Measurements from ENCODE around the gene TCTN3. TPM values are rescaled to one million over a fixed set of nuclear protein-coding genes. Genes with fewer than 3 reads are reported as not detected.
A peak's percentile ranks its signal among the peaks of the same experiment; 100 is the strongest.

Gene TCTN3
- total and polyA plus RNA-seq, 2 of the 4 experiments (the other 2 are of a cell fraction): 26.9 to 35.1 TPM

DNA sequence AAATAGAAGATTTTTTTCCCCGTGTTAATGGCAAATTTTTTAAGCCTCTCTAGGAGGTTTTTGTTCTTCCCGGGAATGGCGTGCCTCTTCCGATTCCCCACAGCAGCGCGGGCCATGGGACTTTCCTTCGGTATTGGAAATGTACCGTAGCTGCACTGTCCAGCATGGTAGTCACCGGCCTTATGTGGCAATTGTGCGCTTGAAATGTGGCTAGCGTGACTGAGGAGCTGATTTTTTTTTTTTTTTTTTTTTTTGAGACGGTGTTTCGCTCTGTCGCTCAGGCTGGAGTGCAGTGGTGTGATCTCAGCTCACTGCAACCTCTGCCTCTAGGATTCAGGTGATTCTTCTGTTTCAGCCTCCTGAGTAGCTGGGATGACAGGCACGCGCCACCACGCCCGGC, 938 bp upstream of the TCTN3 start:
- Histone ChIP-seq H2BK5ac (ENCODE audit: low read depth, low read length, poor library complexity, severe bottlenecking) (no peak overlapping the region), H3K27ac (ENCODE audit: insufficient read depth, low read length) (no peak overlapping the region), H4K5ac (ENCODE audit: low read depth, low read length) (no peak overlapping the region), H2BK120ac (ENCODE audit: low read depth, low read length) (no peak overlapping the region), H3K4me3 (ENCODE audit: insufficient read depth, low read depth, low read length) (no peak overlapping the region), H4K8ac (ENCODE audit: low read depth in 2 of 2, low read length in 2 of 2) (peak overlapping the region in 1 of 2 experiments; percentile 28; a peak in 1 of 4 replicates), H3K27me3 (ENCODE audit: control insufficient read depth, insufficient read depth, low read length) (no peaks in the 10 kb centered on the region), H3K14ac (replicated peaks; ENCODE audit: low read depth, low read length) (no peak overlapping the region), H3K9me1 (ENCODE audit: insufficient read depth, low read length) (no peaks in the 10 kb centered on the region), H4K20me1 (ENCODE audit: insufficient read depth, low read length) (no peaks in the 10 kb centered on the region), H3K18ac (ENCODE audit: low read depth, low read length) (no peak overlapping the region), H3K9ac (ENCODE audit: low read depth, low read length) (no peak overlapping the region), H2AK5ac (ENCODE audit: low read depth, low read length) (peak overlapping the region; percentile 9; the same call in 1 of the 2 replicates), H3K4me1 (ENCODE audit: control insufficient read depth, insufficient read depth, low read length) (no peaks in the 10 kb centered on the region), H2AK9ac (replicated peaks; ENCODE audit: low read depth, low read length, poor library complexity) (no peak overlapping the region), H4K91ac (ENCODE audit: insufficient read depth, low read depth, low read length) (no peak overlapping the region), H3K79me1 (ENCODE audit: low read depth in 1 of 2, low read length in 2 of 2) (peaks cover 10 to 19% of the 10 kb centered on the region in 2 experiments; a peak in 3 of 4 replicates), H2BK20ac (ENCODE audit: low read depth, low read length) (no peak overlapping the region), H3K23ac (ENCODE audit: low read depth, low read length) (no peak overlapping the region), H3K4ac (ENCODE audit: low read depth, low read length) (no peak overlapping the region), H2AFZ (replicated peaks; ENCODE audit: low read length, poor library complexity) (peak overlapping the region; percentile 77), H3K4me2 (ENCODE audit: low read depth, low read length) (no peak overlapping the region), H3K9me3 (ENCODE audit: control insufficient read depth, insufficient read depth, low read length) (no peaks in the 10 kb centered on the region), H2BK15ac (ENCODE audit: low read depth, low read length) (no peak overlapping the region), H3K36me3 (ENCODE audit: control insufficient read depth, insufficient read depth, low read length) (peaks cover 5% of the 10 kb centered on the region; the same call in 1 of the 2 replicates), H3K56ac (ENCODE audit: extremely low read depth, insufficient read depth, low read length) (no peak overlapping the region)
- POLR2A ChIA-PET (ENCODE audit: unreplicated experiment): no interaction called here
- CTCF ChIA-PET: interaction anchor here (0.6 to 3.5 kb wide), 13 partner anchors 8 to 459 kb away, joined by 3 to 174 read pairs (median 14); no protein-coding TSS in a partner anchor
- no TSS peak for BruUV-seq (replicated peaks)
- in situ Hi-C loops (cut with MboI; ENCODE audit: low sequenced_read_pairs): loop anchor here (5.0 kb wide), 1 partner anchor 148 kb away; no protein-coding TSS in a partner anchor
- WGBS, 2 experiments (ENCODE audit: extremely low coverage in 2 of 2, insufficient read length in 1 of 2): no CpG with 5 or more reads among the region's 18 CpGs
- dilution Hi-C loops (cut with HindIII; ENCODE audit: low sequenced_read_pairs, unreplicated experiment): no loop called here
- DNase-seq (no peak), ATAC-seq (ENCODE audit: low read depth) (no peak)
- TF ChIP-seq MAZ (IDR thresholded peaks at IDR 0.05; ENCODE audit: borderline replicate concordance, low read depth, low read length) (no peak), SMC3 (IDR thresholded peaks at IDR 0.05; ENCODE audit: low read depth, low read length) (no peak), RCOR1 (IDR thresholded peaks at IDR 0.05; ENCODE audit: insufficient replicate concordance, low read length) (no peak), CHD1 (IDR thresholded peaks at IDR 0.05; ENCODE audit: low read depth, low read length) (no peak), FOS (IDR thresholded peaks at IDR 0.05; ENCODE audit: low read depth, low read length) (no peak), CEBPB (IDR thresholded peaks at IDR 0.05; ENCODE audit: low read depth, low read length) (no peak), MXI1 (IDR thresholded peaks at IDR 0.05; ENCODE audit: borderline replicate concordance, low read depth, low read length) (no peak), POLR2A (IDR thresholded peaks at IDR 0.05; ENCODE audit: low read depth, low read length) (no peak), MAFK (IDR thresholded peaks at IDR 0.05; ENCODE audit: low read depth, low read length) (no peak), RAD21 (IDR thresholded peaks at IDR 0.05; ENCODE audit: low read length) (no peak), RFX5 (IDR thresholded peaks at IDR 0.05; ENCODE audit: low read depth, low read length) (no peak), NFE2L2 (IDR thresholded peaks at IDR 0.05; ENCODE audit: low read depth, low read length) (no peak), BHLHE40 (IDR thresholded peaks at IDR 0.05; ENCODE audit: low read depth, low read length) (no peak), USF2 (IDR thresholded peaks at IDR 0.05; ENCODE audit: low read depth, low read length) (no peak), CTCF (conservative IDR thresholded peaks at IDR 0.05; ENCODE audit: low read depth, low read length) (no peak)
- TF ChIP-seq, protein P1, sequence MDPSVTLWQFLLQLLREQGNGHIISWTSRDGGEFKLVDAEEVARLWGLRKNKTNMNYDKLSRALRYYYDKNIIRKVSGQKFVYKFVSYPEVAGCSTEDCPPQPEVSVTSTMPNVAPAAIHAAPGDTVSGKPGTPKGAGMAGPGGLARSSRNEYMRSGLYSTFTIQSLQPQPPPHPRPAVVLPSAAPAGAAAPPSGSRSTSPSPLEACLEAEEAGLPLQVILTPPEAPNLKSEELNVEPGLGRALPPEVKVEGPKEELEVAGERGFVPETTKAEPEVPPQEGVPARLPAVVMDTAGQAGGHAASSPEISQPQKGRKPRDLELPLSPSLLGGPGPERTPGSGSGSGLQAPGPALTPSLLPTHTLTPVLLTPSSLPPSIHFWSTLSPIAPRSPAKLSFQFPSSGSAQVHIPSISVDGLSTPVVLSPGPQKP (IDR thresholded peaks at IDR 0.05; ENCODE audit: borderline replicate concordance, low read depth, low read length): no peak
- intact Hi-C loops (cut with micrococcal nuclease): loop anchor here (1.0 to 10.0 kb wide), 8 partner anchors 34 to 600 kb away; partner anchors contain the start of genes ALDH18A1, CC2D2B, CCNJ and ENTPD1
